ENCODE data around the gene WDPCP. TPM values are rescaled to one million over a fixed set of nuclear protein-coding genes. Genes with fewer than 3 reads are reported as not detected.

The WDPCP gene
- polyA plus RNA-seq, 1 donor from 2014 or later = 8.9 TPM

DNA sequence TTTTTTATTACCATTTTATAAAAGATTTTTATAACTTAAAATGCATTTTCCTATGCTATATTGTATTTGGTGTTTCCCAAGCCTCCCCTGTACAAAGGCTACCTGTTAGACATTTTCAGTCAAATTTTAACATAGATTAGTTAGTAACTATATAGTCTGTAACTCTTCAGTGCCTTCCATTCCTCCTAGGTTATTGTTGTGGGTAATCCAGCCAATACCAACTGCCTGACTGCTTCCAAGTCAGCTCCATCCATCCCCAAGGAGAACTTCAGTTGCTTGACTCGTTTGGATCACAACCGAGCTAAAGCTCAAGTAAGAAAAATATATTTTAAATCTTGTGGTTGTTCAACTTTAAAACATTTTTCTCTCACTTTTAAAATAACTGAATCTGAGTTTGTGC is 10.7 kb upstream of the WDPCP start:
- Histone ChIP-seq H3K9me2 (ENCODE audit: insufficient read depth, low read length) (no peaks in the 10 kb centered on the region), H3K9ac (ENCODE audit: low read length) (no peak overlapping the region), H2AFZ (ENCODE audit: low read depth, low read length) (no peak overlapping the region), H3K79me2 (replicated peaks; ENCODE audit: insufficient read depth, low read length) (peaks cover 11% of the 10 kb centered on the region), H3K27ac (ENCODE audit: low read length) (no peak overlapping the region), H3F3A (ENCODE audit: insufficient read depth, low read length, poor library complexity, severe bottlenecking) (no peaks in the 10 kb centered on the region), H3K4me2 (ENCODE audit: low read length) (no peak overlapping the region), H3K27me3 (ENCODE audit: insufficient read depth, low read depth, low read length) (no peaks in the 10 kb centered on the region), H3K36me3 (ENCODE audit: insufficient read depth, low read length) (peaks cover 13% of the 10 kb centered on the region), H3K4me3 (ENCODE audit: low read length) (no peak overlapping the region), H3K9me3 (ENCODE audit: low read length) (no peaks in the 10 kb centered on the region), H4K20me1 (ENCODE audit: insufficient read depth) (no peaks in the 10 kb centered on the region)
- no peak for TF ChIP-seq POLR2AphosphoS5 (IDR thresholded peaks at IDR 0.05)
- TF ChIP-seq RAD21 (conservative IDR thresholded peaks at IDR 0.05) = no peak
- TF ChIP-seq, protein P1, sequence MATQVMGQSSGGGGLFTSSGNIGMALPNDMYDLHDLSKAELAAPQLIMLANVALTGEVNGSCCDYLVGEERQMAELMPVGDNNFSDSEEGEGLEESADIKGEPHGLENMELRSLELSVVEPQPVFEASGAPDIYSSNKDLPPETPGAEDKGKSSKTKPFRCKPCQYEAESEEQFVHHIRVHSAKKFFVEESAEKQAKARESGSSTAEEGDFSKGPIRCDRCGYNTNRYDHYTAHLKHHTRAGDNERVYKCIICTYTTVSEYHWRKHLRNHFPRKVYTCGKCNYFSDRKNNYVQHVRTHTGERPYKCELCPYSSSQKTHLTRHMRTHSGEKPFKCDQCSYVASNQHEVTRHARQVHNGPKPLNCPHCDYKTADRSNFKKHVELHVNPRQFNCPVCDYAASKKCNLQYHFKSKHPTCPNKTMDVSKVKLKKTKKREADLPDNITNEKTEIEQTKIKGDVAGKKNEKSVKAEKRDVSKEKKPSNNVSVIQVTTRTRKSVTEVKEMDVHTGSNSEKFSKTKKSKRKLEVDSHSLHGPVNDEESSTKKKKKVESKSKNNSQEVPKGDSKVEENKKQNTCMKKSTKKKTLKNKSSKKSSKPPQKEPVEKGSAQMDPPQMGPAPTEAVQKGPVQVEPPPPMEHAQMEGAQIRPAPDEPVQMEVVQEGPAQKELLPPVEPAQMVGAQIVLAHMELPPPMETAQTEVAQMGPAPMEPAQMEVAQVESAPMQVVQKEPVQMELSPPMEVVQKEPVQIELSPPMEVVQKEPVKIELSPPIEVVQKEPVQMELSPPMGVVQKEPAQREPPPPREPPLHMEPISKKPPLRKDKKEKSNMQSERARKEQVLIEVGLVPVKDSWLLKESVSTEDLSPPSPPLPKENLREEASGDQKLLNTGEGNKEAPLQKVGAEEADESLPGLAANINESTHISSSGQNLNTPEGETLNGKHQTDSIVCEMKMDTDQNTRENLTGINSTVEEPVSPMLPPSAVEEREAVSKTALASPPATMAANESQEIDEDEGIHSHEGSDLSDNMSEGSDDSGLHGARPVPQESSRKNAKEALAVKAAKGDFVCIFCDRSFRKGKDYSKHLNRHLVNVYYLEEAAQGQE (IDR thresholded peaks at IDR 0.05; ENCODE audit: borderline replicate concordance) = no peak
- TF ChIP-seq CTCF (IDR thresholded peaks at IDR 0.05; ENCODE audit: poor library complexity, severe bottlenecking) = no peak
- TF ChIP-seq EZH2 (IDR thresholded peaks at IDR 0.05; ENCODE audit: borderline replicate concordance, insufficient read depth, low read length, poor library complexity, severe bottlenecking) = no peak
- TF ChIP-seq SMC3 (conservative IDR thresholded peaks at IDR 0.05; ENCODE audit: poor library complexity) = no peak
- TF ChIP-seq TAF1 (IDR thresholded peaks at IDR 0.05; ENCODE audit: low read depth) = no peak

GRCh38 chr2:63596401-63596883 is 8.2 kb upstream of the WDPCP start:
- no peak overlapping the region for H3K4me2 ChIP-seq (ENCODE audit: low read length)
- H2AFZ ChIP-seq (ENCODE audit: low read depth, low read length) = no peak overlapping the region
- no peak overlapping the region for H3K4me3 ChIP-seq (ENCODE audit: low read length)
- no peaks in the 10 kb centered on the region for H3K9me3 ChIP-seq (ENCODE audit: low read length)
- no peaks in the 10 kb centered on the region for H3F3A ChIP-seq (ENCODE audit: insufficient read depth, low read length, poor library complexity, severe bottlenecking)
- no peaks in the 10 kb centered on the region for H3K27me3 ChIP-seq (ENCODE audit: insufficient read depth, low read depth, low read length)
- H3K79me2 ChIP-seq (replicated peaks; ENCODE audit: insufficient read depth, low read length) = peaks cover 28% of the 10 kb centered on the region
- no peak overlapping the region for H3K9ac ChIP-seq (ENCODE audit: low read length)
- peaks cover 13% of the 10 kb centered on the region for H3K36me3 ChIP-seq (ENCODE audit: insufficient read depth, low read length)
- TF ChIP-seq POLR2AphosphoS5 (IDR thresholded peaks at IDR 0.05) = no peak
- no peak for TF ChIP-seq EZH2 (IDR thresholded peaks at IDR 0.05; ENCODE audit: borderline replicate concordance, insufficient read depth, low read length, poor library complexity, severe bottlenecking)
- no peak for TF ChIP-seq CTCF (IDR thresholded peaks at IDR 0.05; ENCODE audit: poor library complexity, severe bottlenecking)
- TF ChIP-seq, protein P1 (IDR thresholded peaks at IDR 0.05; ENCODE audit: borderline replicate concordance) = no peak
- no peak for TF ChIP-seq SMC3 (conservative IDR thresholded peaks at IDR 0.05; ENCODE audit: poor library complexity)
- TF ChIP-seq MXI1 (conservative IDR thresholded peaks at IDR 0.05; ENCODE audit: poor library complexity, severe bottlenecking) = no peak
- no peak for TF ChIP-seq TAF1 (IDR thresholded peaks at IDR 0.05; ENCODE audit: low read depth)
- no peak for TF ChIP-seq RAD21 (conservative IDR thresholded peaks at IDR 0.05)
- no peak for TF ChIP-seq EP300 (conservative IDR thresholded peaks at IDR 0.05; ENCODE audit: poor library complexity, severe bottlenecking)
- no peaks in the 10 kb centered on the region for H4K20me1 ChIP-seq (ENCODE audit: insufficient read depth)
- no peaks in the 10 kb centered on the region for H3K9me2 ChIP-seq (ENCODE audit: insufficient read depth, low read length)
- no peak overlapping the region for H3K27ac ChIP-seq (ENCODE audit: low read length)

Measured in neural cell (in vitro differentiated cells).